GM19468 (cell line): ENCODE data around the gene DDX23.
"Not testable (repeated sequence)": the region's sequence is repeated elsewhere in the genome, so short reads cannot be mapped to it uniquely, and the experiment has no call there.

Experiments
- ATAC-seq: cut with Tn5 transposase; IDR thresholded peaks from one replicate; pipeline ENCODE4 v1.9.1; 2021; ENCODE audit warnings: mild to moderate bottlenecking, moderate library complexity, moderate number of reproducible peaks; ENCODE audit not compliant: unreplicated experiment; ENCODE audit errors: extremely low read depth

DDX23 gene

DNA sequence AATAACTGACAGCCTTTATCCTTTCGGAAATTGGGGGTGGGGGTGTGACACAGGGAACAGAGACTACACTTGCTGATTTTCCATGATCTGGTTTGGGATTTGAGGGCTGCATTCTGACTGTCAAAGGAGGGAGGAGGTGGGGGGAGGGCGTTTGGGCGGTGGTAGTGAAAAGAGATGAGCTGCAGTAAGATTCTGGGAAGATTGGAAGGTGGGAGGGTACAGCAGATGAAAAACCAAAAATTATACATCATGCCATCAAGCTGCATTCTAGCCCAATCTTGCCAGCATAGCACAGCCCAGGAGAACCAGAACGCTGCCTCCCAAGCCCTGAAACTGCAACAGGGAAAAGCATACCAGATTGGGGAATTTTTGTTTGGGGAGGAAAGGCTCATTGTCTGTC lies 11.3 kb upstream of the DDX23 start:
- no peak for ATAC-seq

DNA sequence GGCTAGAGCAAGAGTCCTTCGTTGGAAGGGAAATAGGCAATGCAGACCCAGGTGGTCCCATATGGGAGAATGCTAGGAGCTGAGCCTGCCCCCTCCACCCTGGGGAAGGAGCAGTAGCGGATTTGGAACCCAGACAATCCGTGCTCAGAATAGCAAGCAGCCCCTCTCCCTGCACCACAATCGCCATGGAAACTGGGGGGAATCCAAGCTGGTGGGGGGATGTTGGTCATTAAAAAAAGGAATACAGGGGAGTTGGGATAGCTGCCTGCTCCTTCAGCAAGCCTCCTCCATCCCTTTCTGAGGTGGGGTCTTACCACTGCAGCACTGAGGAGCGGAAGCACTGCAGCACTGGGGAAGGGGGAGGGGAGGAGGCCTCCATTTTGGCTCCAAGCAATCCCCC lies 10.8 kb upstream of the DDX23 start:
- ATAC-seq, result no peak

- no peak for ATAC-seq
Measured at GRCh38 chr12:48861111-48861510, 9.1 kb upstream of the DDX23 start.

GRCh38 chr12:48860236-48860635 lies 8.3 kb upstream of the DDX23 start:
- ATAC-seq, result not testable (repeated sequence)

- ATAC-seq, result no peak
Measured at GRCh38 chr12:48859607-48860006, 7.6 kb upstream of the DDX23 start.

DNA sequence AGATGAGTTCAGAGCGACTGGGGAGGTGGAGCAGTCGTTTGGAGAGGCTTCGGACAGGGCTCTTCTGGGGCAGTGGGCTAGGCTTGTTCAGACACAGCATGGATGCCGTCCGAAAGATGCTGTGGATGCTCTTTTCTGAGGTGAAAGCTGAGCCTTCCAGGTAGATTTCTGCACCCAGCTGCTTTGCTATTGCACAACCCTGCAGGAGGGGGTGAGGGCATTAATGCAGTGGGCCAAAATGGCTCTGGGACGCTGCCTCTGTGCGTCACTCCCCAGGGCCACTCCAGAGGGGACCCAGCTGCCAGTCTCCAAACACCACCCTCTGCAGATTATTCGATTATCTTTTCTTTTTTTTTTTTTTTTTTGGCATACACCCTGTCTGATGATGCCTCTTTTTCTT lies 6.1 kb upstream of the DDX23 start:
- ATAC-seq, result no peak

- ATAC-seq, result no peak
Measured at GRCh38 chr12:48857278-48857994, 5.5 kb upstream of the DDX23 start.

GRCh38 chr12:48856379-48856778 lies 4.4 kb upstream of the DDX23 start:
- no peak for ATAC-seq

GRCh38 chr12:48854932-48855331 lies 3.0 kb upstream of the DDX23 start:
- ATAC-seq, result not testable (repeated sequence)

DNA sequence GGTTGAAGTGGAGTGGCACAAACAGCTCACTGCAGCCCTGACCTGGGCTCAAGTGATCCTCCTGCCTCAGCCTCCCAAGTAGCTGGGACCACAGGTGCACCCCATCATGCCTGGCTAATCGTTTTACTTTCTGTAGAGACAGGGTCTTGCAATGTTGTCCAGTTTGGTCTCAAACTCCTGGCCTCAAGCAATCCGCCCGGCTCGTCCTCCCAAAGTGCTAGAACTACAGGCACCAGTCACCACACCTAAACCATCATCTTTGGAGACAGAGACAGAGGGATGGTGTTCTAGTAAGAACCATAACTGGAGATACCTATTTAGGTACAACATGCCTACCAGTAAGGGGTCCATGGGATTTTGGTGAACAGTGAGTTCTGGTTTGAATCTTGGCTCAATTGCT lies 2.5 kb upstream of the DDX23 start:
- ATAC-seq, result no peak

- ATAC-seq, result no peak
Measured at GRCh38 chr12:48852734-48853688, 1.0 kb upstream of the DDX23 start.

DNA sequence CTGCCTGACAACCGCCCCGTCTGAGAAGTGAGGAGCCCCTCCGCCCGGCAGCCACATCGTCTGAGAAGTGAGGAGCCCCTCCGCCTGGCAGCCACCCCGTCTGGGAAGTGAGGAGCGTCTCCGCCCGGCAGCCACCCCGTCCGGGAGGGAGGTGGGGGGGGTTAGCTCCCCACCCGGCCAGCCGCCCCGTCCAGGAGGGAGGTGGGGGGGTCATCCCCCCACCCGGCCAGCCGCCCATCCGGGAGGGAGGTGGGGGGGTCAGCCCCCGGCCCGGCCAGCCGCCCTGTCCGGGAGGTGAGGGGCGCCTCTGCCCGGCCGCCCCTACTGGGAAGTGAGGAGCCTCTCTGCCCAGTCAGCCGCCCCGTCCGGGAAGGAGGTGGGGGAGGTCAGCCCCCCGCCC lies 9.9 kb downstream of the DDX23 start:
- not testable (repeated sequence) for ATAC-seq

- no peak for ATAC-seq
Measured at GRCh38 chr12:48838048-48838447, 13.9 kb downstream of the DDX23 start.

GRCh38 chr12:48832321-48833060 lies 19.5 kb downstream of the DDX23 start:
- ATAC-seq, result no peak

DNA sequence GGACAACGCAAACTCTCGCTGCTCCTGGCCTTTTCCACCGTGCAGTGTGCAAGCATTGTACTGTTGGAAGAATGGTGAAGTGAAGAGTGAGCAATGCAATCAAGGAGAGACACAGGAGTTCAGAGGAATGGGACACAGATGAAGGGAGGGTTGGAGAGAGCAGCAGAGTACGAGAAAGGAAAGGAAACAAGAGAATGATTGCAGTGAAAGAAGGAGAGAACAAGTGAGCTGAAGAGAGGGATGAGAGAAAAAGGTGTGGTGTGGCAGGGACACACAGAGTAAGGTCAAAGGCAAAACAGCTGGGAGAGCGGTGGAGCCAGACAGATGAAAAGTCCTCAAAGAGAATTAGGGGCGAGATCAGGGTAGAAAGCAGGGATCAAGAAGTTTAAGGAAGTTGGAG lies 20.7 kb downstream of the DDX23 start:
- no peak for ATAC-seq

- no peak for ATAC-seq
Measured at GRCh38 chr12:48828841-48829575, 23.0 kb downstream of the DDX23 start.

- no peak for ATAC-seq
Measured at GRCh38 chr12:48828293-48828692, 23.7 kb downstream of the DDX23 start.

DNA sequence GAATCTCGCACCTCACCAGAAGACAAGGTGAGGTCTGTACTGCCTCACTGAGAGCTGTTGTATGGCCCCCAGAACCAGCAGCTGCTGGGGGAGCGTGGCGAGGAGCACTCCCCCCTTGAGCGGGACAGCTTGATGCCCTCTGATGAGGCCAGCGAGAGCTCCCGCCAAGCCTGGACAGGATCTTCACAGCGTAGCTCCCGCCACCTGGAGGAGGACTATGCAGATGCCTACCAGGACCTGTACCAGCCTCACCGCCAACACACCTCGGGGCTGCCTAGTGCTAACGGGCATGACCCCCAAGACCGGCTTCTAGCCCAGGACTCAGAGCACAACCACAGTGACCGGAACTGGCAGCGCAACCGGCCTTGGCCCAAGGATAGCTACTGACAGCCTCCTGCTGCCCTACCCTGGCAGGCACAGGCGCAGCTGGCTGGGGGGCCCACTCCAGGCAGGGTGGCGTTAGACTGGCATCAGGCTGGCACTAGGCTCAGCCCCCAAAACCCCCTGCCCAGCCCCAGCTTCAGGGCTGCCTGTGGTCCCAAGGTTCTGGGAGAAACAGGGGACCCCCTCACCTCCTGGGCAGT lies 24.4 kb downstream of the DDX23 start:
- ATAC-seq, result no peak

DNA sequence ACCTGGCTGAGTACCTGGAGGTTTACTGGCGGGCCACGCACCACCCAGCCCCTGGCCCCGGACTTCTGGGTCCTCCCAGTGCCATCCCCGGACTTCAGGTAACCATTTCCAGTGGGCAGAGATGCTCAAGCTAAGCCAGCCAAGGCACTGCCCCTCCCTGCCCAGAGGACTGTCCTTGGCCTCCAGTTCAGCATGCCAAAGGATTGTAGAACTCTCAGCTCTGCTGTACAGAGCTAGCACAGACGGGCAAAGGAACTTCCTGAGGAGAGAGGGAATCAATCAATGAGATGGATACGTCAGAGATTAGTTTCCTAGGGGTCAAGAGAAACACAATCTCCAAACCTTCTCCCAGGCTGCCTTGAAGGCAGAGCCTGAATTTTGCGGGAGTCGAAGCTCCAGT lies 24.9 kb downstream of the DDX23 start:
- no peak for ATAC-seq
